Measurements from ENCODE around the gene CEP19. TPM values are rescaled to one million over a fixed set of nuclear protein-coding genes. Genes with fewer than 3 reads are reported as not detected.
A peak's percentile ranks its signal among the peaks of the same experiment; 100 is the strongest.
"Not testable (repeated sequence)": the region's sequence is repeated elsewhere in the genome, so short reads cannot be mapped to it uniquely, and the experiment has no call there.

CEP19 gene
- total RNA-seq, 4 donors from 2014 or later = 0.62 to 4.1 (median 1.4) TPM

DNA sequence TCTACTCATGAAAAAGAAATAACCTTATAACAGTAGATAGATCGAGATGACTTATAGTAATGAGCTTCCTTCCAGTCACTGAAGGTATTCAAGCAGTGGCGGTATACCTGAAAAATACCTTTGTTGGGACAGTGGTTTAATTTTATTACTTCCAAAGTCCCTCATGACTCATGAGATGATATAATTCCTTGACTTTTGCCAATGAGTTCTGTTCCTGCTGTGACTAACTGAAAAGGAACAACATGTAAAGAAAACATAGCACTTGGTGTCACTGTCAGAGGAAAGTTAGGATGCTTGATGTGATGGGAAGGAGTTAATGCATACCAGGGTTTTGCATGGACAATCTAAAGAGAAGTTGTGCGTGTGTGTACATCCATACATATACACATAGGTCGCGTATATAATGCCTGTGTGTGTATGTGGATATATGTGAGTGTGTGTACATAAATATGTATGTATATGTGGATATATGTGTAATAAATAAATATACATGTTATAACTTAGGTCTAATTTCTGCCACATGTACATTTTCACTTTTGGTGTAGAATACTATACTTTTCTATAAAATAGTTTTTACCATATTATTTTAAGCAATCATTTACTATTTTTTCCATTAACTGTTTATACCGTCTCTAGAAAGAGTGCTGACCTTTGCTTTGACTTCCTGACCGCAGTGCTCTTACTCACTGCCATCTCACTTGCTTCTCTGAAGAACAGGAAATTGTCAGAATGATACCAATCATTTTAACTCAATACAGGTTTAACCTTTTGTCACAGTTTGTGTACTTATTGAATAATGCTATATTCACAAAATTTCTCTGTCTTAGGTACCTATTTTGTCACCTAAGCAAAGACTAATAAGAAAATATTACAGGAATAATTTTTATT lies 15.0 kb upstream of the CEP19 start:
- Histone ChIP-seq H3K9me3 (no peaks in the 10 kb centered on the region), H3K27ac (no peak overlapping the region), H3K36me3 (peaks cover 0 to 30% of the 10 kb centered on the region in 2 donors), H3K4me3 (no peak overlapping the region), H3K27me3 (no peaks in the 10 kb centered on the region), H3K4me1 (no peaks in the 10 kb centered on the region)
- no peak for DNase-seq
- intact Hi-C loops (cut with DNase I; ENCODE audit: low total_unique reads) = no loop called here
- TF ChIP-seq, protein P1, sequence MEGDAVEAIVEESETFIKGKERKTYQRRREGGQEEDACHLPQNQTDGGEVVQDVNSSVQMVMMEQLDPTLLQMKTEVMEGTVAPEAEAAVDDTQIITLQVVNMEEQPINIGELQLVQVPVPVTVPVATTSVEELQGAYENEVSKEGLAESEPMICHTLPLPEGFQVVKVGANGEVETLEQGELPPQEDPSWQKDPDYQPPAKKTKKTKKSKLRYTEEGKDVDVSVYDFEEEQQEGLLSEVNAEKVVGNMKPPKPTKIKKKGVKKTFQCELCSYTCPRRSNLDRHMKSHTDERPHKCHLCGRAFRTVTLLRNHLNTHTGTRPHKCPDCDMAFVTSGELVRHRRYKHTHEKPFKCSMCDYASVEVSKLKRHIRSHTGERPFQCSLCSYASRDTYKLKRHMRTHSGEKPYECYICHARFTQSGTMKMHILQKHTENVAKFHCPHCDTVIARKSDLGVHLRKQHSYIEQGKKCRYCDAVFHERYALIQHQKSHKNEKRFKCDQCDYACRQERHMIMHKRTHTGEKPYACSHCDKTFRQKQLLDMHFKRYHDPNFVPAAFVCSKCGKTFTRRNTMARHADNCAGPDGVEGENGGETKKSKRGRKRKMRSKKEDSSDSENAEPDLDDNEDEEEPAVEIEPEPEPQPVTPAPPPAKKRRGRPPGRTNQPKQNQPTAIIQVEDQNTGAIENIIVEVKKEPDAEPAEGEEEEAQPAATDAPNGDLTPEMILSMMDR (IDR thresholded peaks at IDR 0.05 in 4 of 5, conservative IDR thresholded peaks at IDR 0.05 in 1 of 5) = no peak
- no peak for TF ChIP-seq POLR2A (IDR thresholded peaks at IDR 0.05)
- no peak for ATAC-seq
- in situ Hi-C loops (cut with MboI; ENCODE audit: low sequenced_read_pairs in 4 of 4) = no loop called here

DNA sequence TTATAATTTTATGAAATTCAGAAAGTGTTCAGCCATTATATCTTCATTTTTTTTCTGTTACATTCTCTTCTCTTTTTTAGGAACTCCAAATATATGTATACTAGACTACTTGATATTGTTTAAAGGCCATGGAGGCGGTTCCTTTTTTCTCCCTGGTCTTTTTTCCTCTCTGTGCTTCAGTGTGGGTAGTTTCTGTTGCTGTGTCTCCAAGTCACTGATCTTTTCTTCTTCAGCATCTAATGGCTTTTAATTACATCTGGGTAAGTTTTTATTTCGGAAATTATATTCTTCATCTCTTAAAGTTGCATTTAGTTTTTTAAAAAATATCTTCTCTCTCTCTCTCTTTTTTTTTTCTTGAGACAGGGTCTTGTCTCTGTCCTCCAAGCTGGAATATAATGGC lies 9.0 kb upstream of the CEP19 start:
- ATAC-seq = no peak
- no peak for DNase-seq
- in situ Hi-C loops (cut with MboI; ENCODE audit: low sequenced_read_pairs in 4 of 4) (no loop called here), intact Hi-C loops (cut with DNase I; ENCODE audit: low total_unique reads) (no loop called here)
- Histone ChIP-seq H3K27ac (no peak overlapping the region), H3K27me3 (no peaks in the 10 kb centered on the region), H3K9me3 (no peaks in the 10 kb centered on the region), H3K4me1 (no peaks in the 10 kb centered on the region), H3K36me3 (peaks cover 0 to 21% of the 10 kb centered on the region in 2 donors), H3K4me3 (no peak overlapping the region)
- no peak for TF ChIP-seq POLR2A (IDR thresholded peaks at IDR 0.05)
- TF ChIP-seq, protein P1 (IDR thresholded peaks at IDR 0.05 in 4 of 5, conservative IDR thresholded peaks at IDR 0.05 in 1 of 5) = no peak

DNA sequence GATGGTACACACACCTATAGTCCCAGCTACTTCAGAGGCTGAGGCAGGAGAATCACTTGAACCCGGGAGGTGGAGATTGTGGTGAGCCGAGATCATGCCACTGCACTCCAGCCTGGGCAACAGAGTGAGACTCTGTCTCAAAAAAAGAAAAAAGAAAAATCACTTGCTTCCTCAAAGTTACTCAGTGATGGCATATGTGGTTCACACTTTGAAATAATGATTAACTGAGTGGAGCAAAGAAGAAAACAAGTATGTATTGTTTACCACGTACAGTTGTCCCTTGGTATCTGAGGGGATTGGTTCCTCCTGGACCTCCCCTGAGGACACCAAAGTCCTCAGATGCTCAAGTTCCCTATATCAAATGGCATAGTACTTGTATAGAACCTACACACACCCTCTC lies 5.1 kb upstream of the CEP19 start:
- in situ Hi-C loops (cut with MboI; ENCODE audit: low sequenced_read_pairs in 4 of 4); intact Hi-C loops (cut with DNase I; ENCODE audit: low total_unique reads); H3K27ac ChIP-seq; H3K4me3 ChIP-seq; ATAC-seq; DNase-seq; H3K9me3 ChIP-seq; H3K36me3 ChIP-seq; H3K27me3 ChIP-seq: not testable (repeated sequence)
- peaks cover 9 to 12% of the 10 kb centered on the region in 2 donors for H3K4me1 ChIP-seq

DNA sequence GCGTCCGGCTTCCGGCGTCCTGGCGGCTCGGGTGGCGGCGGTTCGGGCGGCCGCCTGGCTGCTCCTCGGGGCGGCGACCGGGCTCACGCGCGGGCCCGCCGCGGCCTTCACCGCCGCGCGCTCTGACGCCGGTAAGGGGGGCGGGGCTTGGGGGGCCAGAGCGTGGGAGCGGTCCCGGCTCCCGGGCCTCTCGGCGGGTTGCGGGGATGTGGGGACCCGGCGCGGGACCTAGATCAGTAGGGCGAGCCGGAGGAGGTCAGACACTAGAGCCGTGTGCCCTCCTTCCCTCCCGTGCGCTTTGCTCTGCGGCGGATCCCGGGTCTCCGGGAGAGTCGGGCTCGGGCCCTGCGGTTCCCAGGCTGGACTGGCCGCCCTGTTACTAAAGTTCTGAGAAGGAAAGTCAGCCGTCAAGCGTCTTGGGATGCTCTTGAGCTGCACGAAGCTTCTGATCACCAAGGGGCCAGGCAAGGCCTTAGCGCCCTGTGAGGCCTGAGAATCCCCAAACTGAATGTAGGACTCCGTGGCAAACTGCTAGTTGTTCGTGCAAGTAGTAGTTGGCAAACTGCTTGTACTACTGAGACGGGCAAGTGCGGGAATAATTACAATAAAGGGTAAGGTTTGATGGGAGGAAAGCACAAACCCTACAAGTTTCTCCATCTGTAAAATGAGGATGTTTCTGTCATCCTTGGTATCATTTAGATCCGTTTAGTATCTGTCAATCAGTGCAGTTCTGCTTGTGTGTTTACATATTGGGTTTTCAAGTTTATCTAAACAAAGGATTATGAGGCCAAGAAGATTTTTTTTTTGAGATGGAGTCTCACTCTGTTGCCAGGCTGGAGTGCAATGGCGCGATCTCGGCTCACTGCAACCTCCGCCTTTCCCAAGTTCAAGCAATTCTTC lies 714 bp upstream of the CEP19 start:
- Histone ChIP-seq H3K36me3 (no peaks in the 10 kb centered on the region), H3K9me3 (no peaks in the 10 kb centered on the region), H3K27me3 (no peaks in the 10 kb centered on the region), H3K4me1 (peaks cover 14 to 20% of the 10 kb centered on the region in 2 donors), H3K4me3 (peak overlapping the region; percentile 72 to 100 (median 82)), H3K27ac (peak overlapping the region; percentile 84 to 93 (median 90))
- TF ChIP-seq POLR2A (IDR thresholded peaks at IDR 0.05) = peak; percentile 6 to 37
- TF ChIP-seq, protein P1 (IDR thresholded peaks at IDR 0.05 in 4 of 5, conservative IDR thresholded peaks at IDR 0.05 in 1 of 5) = peak in 1 of 5 experiments; percentile 11
- in situ Hi-C loops (cut with MboI; ENCODE audit: low sequenced_read_pairs in 4 of 4) = no loop called here
- ATAC-seq = peak; percentile 83 to 84
- peak; percentile 15 to 48 for DNase-seq
- intact Hi-C loops (cut with DNase I; ENCODE audit: low total_unique reads) = loop anchor here (1.0 to 5.0 kb wide), 2 partner anchors 27 to 580 kb away; partner anchors contain the start of gene PAK2

DNA sequence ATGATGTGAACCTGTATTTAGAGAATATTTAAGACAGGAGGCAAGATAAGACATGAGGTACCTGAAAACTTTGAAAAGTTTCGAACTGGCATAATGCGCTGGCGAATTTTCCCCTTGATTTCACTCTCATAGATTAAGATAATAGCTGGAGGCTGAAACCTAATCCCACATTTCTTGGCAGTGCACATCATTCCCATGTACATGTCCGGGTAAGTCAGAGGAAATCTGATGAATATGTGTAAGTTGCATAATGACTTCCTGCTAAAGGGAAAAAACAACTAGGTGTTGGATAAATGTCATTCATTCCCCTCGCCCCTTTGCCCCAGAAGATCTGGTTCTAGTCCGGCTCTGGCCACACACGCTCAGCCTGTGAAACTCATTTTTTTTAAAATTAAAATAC lies 3.6 kb downstream of the CEP19 start:
- ATAC-seq (no peak), DNase-seq (no peak)
- H3K4me1 ChIP-seq = peaks cover 11 to 17% of the 10 kb centered on the region in 2 donors
- no peak overlapping the region for H3K27ac ChIP-seq
- TF ChIP-seq, protein P1 (IDR thresholded peaks at IDR 0.05 in 4 of 5, conservative IDR thresholded peaks at IDR 0.05 in 1 of 5) = no peak
- TF ChIP-seq POLR2A (IDR thresholded peaks at IDR 0.05) = no peak
- no peaks in the 10 kb centered on the region for H3K27me3 ChIP-seq
- intact Hi-C loops (cut with DNase I; ENCODE audit: low total_unique reads) (no loop called here), in situ Hi-C loops (cut with MboI; ENCODE audit: low sequenced_read_pairs in 4 of 4) (no loop called here)
- H3K4me3 ChIP-seq = no peak overlapping the region
- H3K9me3 ChIP-seq = no peaks in the 10 kb centered on the region
- no peaks in the 10 kb centered on the region for H3K36me3 ChIP-seq

Data from gastrocnemius medialis (tissue), 4 donors.